IMR-90 (cell line): ENCODE measurements around the gene CBLIF. TPM values are rescaled to one million over a fixed set of nuclear protein-coding genes. Genes with fewer than 3 reads are reported as not detected.
"Not testable (repeated sequence)": the region's sequence is repeated elsewhere in the genome, so short reads cannot be mapped to it uniquely, and the experiment has no call there.

Source experiments
- ATAC-seq: fragments of 200-7000 bp; cut with Tn5 transposase; 2 replicates; pipeline ENCODE4 v1.9.1; 2020; ENCODE audit warnings: low read depth, mild to moderate bottlenecking, moderate library complexity
- BruUV-seq: library from RNA; stranded (reverse); fragments of 400-500 nt; replicated peaks from 2 replicates; lab custom pipeline; 2021; lab: Mats Ljungman, UMichigan
- CTCF ChIA-PET: fragments of 300-600 bp; formaldehyde crosslinking; extraction: SDS; loops from one replicate; lab custom pipeline; 2021; ENCODE audit warnings: antibody characterized with exemption; lab: Yijun Ruan, JAX
- POLR2A ChIA-PET: fragments of 300-600 bp; sonication (Branson Sonifier 250); formaldehyde crosslinking; loops from one replicate; lab custom pipeline; 2022; ENCODE audit warnings: antibody characterized with exemption; ENCODE audit not compliant: unreplicated experiment; lab: Charles Lee
- DNase-seq: peaks from one replicate; pipeline ENCODE4 v3.0.0; 2013
- H2AFZ ChIP-seq: replicated peaks from 2 replicates; pipeline ENCODE3; 2013; ENCODE audit warnings: low read length, mild to moderate bottlenecking; ENCODE audit not compliant: poor library complexity
- H2AK5ac ChIP-seq: 2 replicates; pipeline ENCODE4 v1.6.1; 2013; ENCODE audit warnings: low read depth, low read length, inconsistent platforms
- H2AK9ac ChIP-seq: replicated peaks from 2 replicates; pipeline ENCODE3; 2013; ENCODE audit warnings: mild to moderate bottlenecking, low read depth, low read length, moderate library complexity; ENCODE audit not compliant: poor library complexity
- H2BK120ac ChIP-seq: 2 replicates; pipeline ENCODE4 v1.6.1; 2013; ENCODE audit warnings: low read depth, low read length, inconsistent platforms
- H2BK15ac ChIP-seq: 3 replicates; pipeline ENCODE4 v1.6.1; 2013; ENCODE audit warnings: low read depth, low read length, inconsistent platforms
- H2BK20ac ChIP-seq: 2 replicates; pipeline ENCODE4 v1.6.1; 2013; ENCODE audit warnings: low read depth, mild to moderate bottlenecking, inconsistent platforms, low read length, moderate library complexity
- H2BK5ac ChIP-seq: 2 replicates; pipeline ENCODE4 v1.6.1; 2013; ENCODE audit warnings: mild to moderate bottlenecking, low read depth, low read length, inconsistent platforms; ENCODE audit not compliant: poor library complexity, severe bottlenecking
- H3K14ac ChIP-seq: replicated peaks from 2 replicates; pipeline ENCODE4 v1.6.1; 2013; ENCODE audit warnings: low read depth, low read length, inconsistent platforms
- H3K18ac ChIP-seq: 2 replicates; pipeline ENCODE4 v1.6.1; 2013; ENCODE audit warnings: low read depth, low read length, control low read depth
- H3K23ac ChIP-seq: 2 replicates; pipeline ENCODE4 v1.6.1; 2013; ENCODE audit warnings: low read depth, low read length, inconsistent platforms
- H3K27ac ChIP-seq: 2 replicates; pipeline ENCODE4 v1.5.1; 2013; ENCODE audit warnings: mild to moderate bottlenecking, control low read depth, low read length; ENCODE audit not compliant: insufficient read depth
- H3K27me3 ChIP-seq: 2 replicates; pipeline ENCODE4 v1.6.1; 2013; ENCODE audit warnings: low read length; ENCODE audit not compliant: control insufficient read depth, insufficient read depth
- H3K36me3 ChIP-seq: 2 replicates; pipeline ENCODE4 v1.6.1; 2013; ENCODE audit warnings: low read length, mixed read lengths; ENCODE audit not compliant: control insufficient read depth, insufficient read depth
- H3K4ac ChIP-seq: 2 replicates; pipeline ENCODE4 v1.6.1; 2013; ENCODE audit warnings: low read depth, low read length, inconsistent platforms
- H3K4me1 ChIP-seq: 2 replicates; pipeline ENCODE4 v1.6.1; 2013; ENCODE audit warnings: low read length, mixed read lengths; ENCODE audit not compliant: control insufficient read depth, insufficient read depth
- H3K4me2 ChIP-seq: 2 replicates; pipeline ENCODE4 v1.6.1; 2013; ENCODE audit warnings: low read depth, mild to moderate bottlenecking, control low read depth, low read length, moderate library complexity
- H3K4me3 ChIP-seq: 2 replicates; pipeline ENCODE4 v1.5.1; 2013; ENCODE audit warnings: low read depth, mild to moderate bottlenecking, control low read depth, low read length, moderate library complexity; ENCODE audit not compliant: insufficient read depth
- H3K56ac ChIP-seq: 2 replicates; pipeline ENCODE4 v1.6.1; 2013; ENCODE audit warnings: low read length, inconsistent platforms; ENCODE audit not compliant: insufficient read depth; ENCODE audit errors: extremely low read depth
- H3K79me1 ChIP-seq, 2 experiments: 2 replicates each; pipeline ENCODE4 v1.6.1; 2013; ENCODE audit warnings: low read length in 2 of 2, inconsistent platforms in 1 of 2, low read depth in 1 of 2
- H3K9ac ChIP-seq: 2 replicates; pipeline ENCODE4 v1.6.1; 2013; ENCODE audit warnings: low read depth, low read length, control low read depth
- H3K9me1 ChIP-seq: 2 replicates; pipeline ENCODE4 v1.6.1; 2013; ENCODE audit warnings: low read length, inconsistent platforms; ENCODE audit not compliant: insufficient read depth
- H3K9me3 ChIP-seq: 2 replicates; pipeline ENCODE4 v1.6.1; 2013; ENCODE audit warnings: low read length; ENCODE audit not compliant: control insufficient read depth, insufficient read depth
- H4K20me1 ChIP-seq: 2 replicates; pipeline ENCODE4 v1.6.1; 2013; ENCODE audit warnings: low read length, inconsistent platforms; ENCODE audit not compliant: insufficient read depth
- H4K5ac ChIP-seq: 2 replicates; pipeline ENCODE4 v1.6.1; 2013; ENCODE audit warnings: mild to moderate bottlenecking, low read depth, low read length, control low read depth
- H4K8ac ChIP-seq, 2 experiments: 2 replicates each; pipeline ENCODE4 v1.6.1; 2013; ENCODE audit warnings: low read depth in 2 of 2, low read length in 2 of 2, control low read depth in 1 of 2, inconsistent platforms in 1 of 2
- H4K91ac ChIP-seq: 2 replicates; pipeline ENCODE4 v1.6.1; 2013; ENCODE audit warnings: low read depth, low read length, inconsistent platforms; ENCODE audit not compliant: insufficient read depth
- MAFK ChIP-seq: IDR thresholded peaks from 2 replicates; pipeline ENCODE4 v1.6.1; 2012; ENCODE audit warnings: low read depth, low read length, improper control_type of control experiment
- dilution Hi-C: fragments of 300-500 bp; cut with HindIII; formaldehyde crosslinking; loops from one replicate; pipeline ENCODE4 v1.14.3; 2018; ENCODE audit warnings: low sequenced_read_pairs; ENCODE audit not compliant: unreplicated experiment
- in situ Hi-C: fragments of 300-500 bp; cut with MboI; formaldehyde crosslinking; loops from 3 replicates; pipeline ENCODE4 v1.14.3; 2019; ENCODE audit warnings: low sequenced_read_pairs, inconsistent platforms, mixed read lengths
- intact Hi-C: fragments of 100-400 bp; cut with micrococcal nuclease; formaldehyde crosslinking; loops from 2 replicates; pipeline ENCODE4 v1.10.0; 2022
- polyA plus RNA-seq, 3 experiments: library from polyadenylated mRNA; depleted of rRNA; stranded (reverse); fragments of >200 nt; gene quantifications; 2 replicates each; pipeline ENCODE4 v1.2.3, GENCODE V29; 2012; ENCODE audit warnings: low replicate concordance in 1 of 3
- total RNA-seq: library from RNA; depleted of rRNA; stranded (reverse); fragments of >200 nt; gene quantifications from 2 replicates; pipeline ENCODE4 v1.2.3, GENCODE V29; 2012

The CBLIF gene
- total and polyA plus RNA-seq, 2 of the 4 experiments (the other 2 are of a cell fraction), result not detected

DNA sequence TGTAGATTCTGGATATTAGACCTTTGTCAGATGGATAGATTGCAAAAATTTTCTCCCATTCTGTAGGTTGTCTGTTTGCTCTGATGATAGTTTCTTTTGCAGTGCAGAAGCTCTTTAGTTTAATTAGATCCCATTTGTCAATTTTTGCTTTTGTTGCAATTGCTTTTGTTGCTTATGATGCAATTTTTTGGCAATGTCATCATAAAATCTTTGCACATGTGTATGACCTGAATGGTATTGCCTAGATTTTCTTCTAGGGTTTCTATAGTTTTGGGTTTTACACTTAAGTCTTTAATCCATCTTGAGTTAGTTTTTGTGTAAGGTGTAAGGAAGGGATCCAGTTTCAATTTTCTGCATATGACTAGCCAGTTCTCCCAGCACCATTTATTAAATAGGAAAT, 41.9 kb upstream of the CBLIF start:
- H3K23ac ChIP-seq, H2BK5ac ChIP-seq, H3K4me1 ChIP-seq, H3K4me3 ChIP-seq, H2AFZ ChIP-seq, H3K79me1 ChIP-seq, H4K20me1 ChIP-seq, H2BK120ac ChIP-seq, BruUV-seq, H2BK20ac ChIP-seq, H3K4me2 ChIP-seq, H3K4ac ChIP-seq, DNase-seq, H3K9me3 ChIP-seq, ATAC-seq, H3K27ac ChIP-seq, H2BK15ac ChIP-seq, in situ Hi-C loops, dilution Hi-C loops, H4K5ac ChIP-seq, H4K8ac ChIP-seq, H3K36me3 ChIP-seq, H3K56ac ChIP-seq, H2AK5ac ChIP-seq, H4K91ac ChIP-seq, POLR2A ChIA-PET, H3K27me3 ChIP-seq, intact Hi-C loops, H3K14ac ChIP-seq, H3K18ac ChIP-seq, H3K9me1 ChIP-seq, H3K9ac ChIP-seq, H2AK9ac ChIP-seq: not testable (repeated sequence)
- TF ChIP-seq MAFK, result peak; percentile 32
- CTCF ChIA-PET, result interaction anchor here (0.7 kb wide), 1 partner anchor 70 kb away, joined by 6 read pairs; no protein-coding TSS in a partner anchor
